ENCODE data around the gene ZFR.
"Not testable (repeated sequence)": the region's sequence is repeated elsewhere in the genome, so short reads cannot be mapped to it uniquely, and the experiment has no call there.

The ZFR gene

DNA sequence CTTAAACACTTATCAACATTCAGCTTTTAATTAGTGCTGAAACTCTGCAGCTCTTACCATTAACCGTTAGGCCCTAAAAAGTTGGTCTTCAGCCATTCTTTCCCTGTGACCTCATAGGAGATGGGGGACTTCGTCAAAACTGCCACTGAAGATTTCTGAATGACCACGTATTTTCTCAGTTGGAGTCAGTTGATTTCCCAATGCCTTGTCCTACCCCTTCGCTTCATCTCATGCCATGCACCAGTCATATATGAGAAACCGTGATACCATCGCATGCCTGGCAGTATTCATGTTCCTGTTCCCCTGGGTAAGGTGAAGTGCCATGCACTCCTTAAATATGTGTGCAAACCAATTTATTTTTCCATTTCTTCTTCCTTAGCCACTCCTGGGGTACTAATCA, 10.8 kb upstream of the ZFR start:
- DNase-seq: no peak
- intact Hi-C loops (cut with DNase I): no loop called here

DNA sequence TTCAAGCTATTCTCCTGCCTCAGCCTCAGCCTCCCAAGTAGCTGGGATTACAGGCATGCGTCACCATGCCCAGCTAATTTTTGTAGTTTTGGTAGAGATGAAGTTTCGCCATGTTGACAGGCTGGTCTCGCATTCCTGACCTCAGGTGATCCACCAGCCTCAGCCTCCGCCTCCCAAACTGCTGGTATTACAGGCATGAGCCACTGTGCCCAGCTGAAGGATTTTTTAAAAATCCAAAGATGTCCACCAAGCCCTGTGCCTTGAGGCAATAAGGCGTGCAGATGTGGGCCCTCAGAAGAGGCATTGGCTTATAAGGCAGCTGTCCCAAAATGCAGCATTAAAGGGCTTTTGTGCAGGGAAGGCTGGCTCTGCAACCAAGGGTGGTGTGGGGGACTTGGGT, 10.3 kb upstream of the ZFR start:
- no peak for DNase-seq
- intact Hi-C loops (cut with DNase I): no loop called here

DNA sequence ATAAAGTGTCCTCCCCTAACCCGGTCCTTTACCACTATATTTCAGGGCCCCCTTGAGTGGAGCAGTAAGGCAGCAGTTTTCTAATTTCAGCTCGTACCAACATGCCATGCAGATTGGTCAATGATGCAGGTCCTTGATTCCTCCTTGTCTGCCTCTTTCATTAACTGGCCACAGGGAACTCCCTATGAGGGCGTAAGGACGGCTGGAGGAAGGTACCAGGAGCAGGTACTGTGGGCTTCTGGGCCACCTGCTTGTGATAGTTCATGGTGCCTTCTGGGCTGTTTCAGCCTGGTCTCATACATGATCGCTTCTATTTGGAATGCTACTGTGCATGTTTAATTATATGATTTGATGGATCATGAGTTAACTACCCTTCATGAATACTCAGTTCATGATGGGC, 9.4 kb upstream of the ZFR start:
- no peak for DNase-seq
- intact Hi-C loops (cut with DNase I): no loop called here

DNA sequence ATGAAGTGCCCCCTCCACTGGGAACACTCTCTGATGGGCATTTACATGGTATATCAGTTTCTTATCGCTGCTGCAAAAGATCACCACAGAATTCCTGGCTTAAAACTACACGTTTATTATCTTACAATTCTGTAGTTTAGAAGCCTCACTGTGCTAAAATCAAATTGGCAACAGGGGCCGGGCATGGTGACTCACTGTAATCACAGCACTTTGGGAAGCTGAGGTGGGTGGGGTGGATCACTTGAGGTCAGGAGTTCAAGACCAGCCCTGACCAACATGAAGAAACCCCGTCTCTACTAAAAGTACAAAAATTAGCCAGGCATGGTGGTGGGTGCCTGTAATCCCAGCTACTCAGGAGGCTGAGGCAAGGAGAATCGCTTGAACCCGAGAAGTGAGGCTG, 7.8 kb upstream of the ZFR start:
- DNase-seq; intact Hi-C loops (cut with DNase I): not testable (repeated sequence)

DNA sequence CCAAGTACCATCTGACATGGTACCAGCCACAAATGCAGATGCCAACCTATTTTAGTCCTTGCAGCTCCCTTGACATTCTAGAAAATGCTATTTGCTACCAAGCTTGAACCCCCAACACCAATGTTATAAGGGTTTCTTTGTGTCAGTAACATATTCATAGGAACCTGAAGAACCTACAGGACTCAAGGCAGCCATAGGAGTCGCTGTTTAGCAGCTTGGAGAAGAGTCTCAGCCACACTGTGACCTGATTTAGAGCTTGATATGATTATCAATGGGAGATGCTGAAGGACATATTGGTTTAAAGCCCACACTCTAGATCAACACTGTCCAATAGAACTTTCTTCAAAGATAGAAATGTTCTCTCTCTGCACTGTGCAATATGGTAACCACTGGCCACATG, 6.4 kb upstream of the ZFR start:
- intact Hi-C loops (cut with DNase I): no loop called here
- no peak for DNase-seq

DNA sequence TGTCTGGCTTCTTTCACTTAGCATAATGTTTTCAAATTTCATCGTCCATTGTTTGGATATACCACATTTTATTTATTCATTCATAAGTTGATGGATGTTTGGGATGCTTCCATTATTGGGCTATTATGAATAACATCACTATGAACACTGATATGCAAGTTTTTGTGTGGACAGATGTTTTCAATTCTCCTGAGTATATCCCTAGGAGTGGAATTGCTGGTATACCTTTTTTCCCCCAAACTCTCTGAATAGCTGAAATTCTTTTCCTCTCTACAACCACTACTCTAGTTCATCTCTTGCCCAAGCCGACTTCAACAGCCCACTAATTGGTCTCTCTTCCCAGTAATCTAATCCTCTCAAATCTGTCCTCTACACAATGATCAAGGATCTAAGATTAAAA, 4.7 kb upstream of the ZFR start:
- DNase-seq: no peak
- intact Hi-C loops (cut with DNase I): loop anchor here (5.0 kb wide), 1 partner anchor 137 kb away; the partner anchor contains the start of gene MTMR12

DNA sequence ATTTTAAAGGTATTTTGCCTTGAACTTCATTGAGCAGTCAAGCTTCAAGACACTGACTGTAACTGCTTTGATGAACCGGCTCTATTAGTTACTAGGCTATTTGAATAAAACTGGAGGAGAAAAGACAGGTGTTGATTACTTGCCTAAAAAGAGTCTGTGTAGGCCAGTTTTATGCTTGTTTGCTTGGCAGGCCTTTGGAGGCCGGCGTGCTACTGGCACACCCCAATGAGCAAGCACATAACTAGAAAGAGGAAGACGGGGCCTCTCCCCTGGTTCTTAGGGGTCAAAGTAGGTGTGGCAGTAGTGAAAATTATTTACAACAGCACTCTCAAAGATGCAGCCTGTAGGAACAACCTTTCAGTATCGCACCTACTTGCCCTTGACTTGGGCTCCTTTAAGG, 2.1 kb upstream of the ZFR start:
- intact Hi-C loops (cut with DNase I): loop anchor here (5.0 kb wide), 1 partner anchor 134 kb away; the partner anchor contains the start of gene MTMR12
- DNase-seq: no peak

DNA sequence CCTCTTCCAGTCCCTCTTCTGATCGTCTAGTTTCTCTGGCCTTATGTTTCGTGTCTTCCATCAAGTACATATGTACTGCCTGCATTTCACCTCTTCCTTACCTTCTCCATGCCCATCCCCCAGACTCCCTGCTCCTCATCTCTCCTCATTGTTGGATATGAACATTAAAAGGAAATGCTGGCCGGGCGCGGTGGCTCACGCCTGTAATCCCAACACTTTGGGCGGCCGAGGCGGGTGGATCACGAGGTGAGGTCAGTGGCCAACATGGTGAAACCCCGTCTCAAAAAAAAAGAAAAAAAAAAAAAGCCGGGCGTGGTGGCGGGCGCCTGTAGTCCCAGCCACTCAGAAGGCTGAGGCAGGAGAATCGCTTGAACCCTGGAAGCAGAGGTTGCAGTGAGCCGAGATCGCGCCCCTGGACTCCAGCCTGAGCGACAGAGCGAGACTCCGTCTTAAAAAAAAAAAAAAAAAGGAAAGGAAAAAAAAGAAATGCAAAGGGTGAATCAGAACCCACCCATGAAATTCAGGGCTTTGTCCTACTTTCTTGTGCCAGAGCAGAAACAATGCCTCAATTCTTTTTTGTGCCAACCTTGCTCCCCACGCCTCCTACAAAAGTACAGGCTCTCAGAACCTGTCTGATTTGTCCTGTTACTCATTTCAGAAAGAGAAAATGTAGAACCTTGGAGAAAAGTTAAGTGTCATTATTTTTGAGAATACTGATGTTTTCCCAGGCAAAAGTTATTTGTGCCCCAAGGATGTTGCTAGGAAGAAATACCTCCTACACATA, 1.5 kb upstream of the ZFR start:
- intact Hi-C loops (cut with DNase I): loop anchor here (5.0 kb wide), 1 partner anchor 134 kb away; the partner anchor contains the start of gene MTMR12

DNA sequence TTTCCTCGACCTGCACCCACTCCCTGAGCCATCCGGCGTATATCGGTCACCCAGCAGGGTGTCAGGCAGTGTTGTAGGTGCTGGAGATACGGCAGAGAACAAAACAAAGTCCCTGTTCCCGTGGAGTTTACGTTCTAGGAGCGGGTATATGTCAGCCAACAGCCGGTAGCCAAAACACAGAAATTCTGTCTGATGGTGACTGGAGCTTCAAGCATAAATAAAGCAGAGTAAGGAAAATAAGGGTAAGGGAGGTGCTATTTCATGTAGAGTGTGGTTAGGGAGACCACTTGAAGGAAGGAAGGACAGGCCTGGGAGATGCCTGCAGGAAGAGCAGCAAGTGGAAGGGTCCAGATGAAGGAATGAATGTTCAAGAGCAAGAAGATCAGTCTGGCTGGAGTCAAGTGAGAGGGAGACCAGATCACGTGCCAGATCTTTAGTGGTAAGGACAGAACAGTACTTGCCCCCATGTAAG, 783 bp upstream of the ZFR start:
- no peak for DNase-seq
- intact Hi-C loops (cut with DNase I): loop anchor here (5.0 kb wide), 1 partner anchor 133 kb away; the partner anchor contains the start of gene MTMR12

More for the DNA sequence above, 1.5 kb upstream of the ZFR start:
- DNase-seq: peak in 4 of 42 donors; percentile 33 to 53 (median 42)

DNA sequence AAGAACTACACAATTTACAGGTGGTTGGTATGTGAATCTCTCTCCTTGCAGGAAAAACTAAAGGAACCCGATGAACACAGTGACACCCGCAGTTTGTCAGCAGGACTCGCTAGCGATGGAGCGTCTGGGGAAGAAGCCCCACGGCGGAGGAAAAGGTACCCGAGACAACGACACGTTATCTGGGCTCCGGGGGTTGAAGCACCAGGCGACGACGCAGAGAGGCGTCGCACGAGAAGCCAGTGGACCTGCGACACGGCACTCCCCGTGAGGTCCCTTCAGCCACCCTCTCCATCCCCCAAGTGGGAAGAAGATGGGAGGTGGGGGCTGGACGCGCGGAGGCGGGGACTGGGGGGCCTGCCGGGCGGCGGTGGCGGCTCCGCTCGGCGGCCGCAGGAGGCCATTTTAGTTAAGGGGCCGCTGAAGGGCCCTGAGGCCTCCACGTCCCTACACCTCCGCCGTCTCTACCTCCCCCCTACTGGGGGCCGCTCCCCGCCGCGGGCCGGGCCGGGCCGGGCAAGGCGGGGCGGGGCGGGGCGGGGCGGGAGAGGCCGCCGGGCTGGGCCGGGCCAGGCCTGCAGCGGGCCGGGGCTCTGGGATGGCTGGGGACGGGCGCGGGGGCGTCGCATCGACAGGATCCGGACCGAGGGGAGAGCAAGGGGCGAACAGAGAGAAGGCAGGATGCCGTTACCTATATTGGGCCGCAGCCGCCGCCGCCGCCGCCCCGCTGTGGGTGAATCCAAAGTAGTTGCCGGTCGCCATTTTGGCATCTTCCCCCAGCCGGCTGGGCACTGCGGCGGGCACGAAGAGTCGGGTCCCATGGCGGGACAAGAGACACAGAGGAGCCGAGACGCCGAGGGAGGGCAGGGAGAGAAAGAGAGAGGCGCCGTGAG, 754 bp downstream of the ZFR start:
- intact Hi-C loops (cut with DNase I): no loop called here
- peak in 40 of 42 donors; percentile 12 to 71 (median 48) for DNase-seq

DNA sequence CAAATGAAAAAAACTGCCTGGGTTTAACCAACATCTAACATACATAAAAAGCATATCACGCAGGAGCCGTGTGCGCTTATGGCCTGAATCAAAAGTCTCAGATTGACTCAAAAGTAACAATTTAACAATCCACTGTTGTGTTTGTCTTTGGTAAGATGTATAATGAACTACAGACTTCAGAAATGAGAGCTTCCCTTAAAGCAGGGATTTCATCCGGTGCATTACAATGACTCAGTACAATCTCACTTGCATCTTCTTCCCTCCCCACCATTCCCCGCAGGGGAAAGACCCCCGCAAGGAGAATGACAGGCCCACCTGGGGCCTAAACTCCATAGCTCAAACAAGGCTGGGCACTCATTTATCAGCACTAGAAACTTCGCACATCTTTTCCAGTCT, 1.4 kb downstream of the ZFR start:
- intact Hi-C loops (cut with DNase I): no loop called here
- peak in 3 of 42 donors; percentile 8 to 21 (median 10) for DNase-seq

DNA sequence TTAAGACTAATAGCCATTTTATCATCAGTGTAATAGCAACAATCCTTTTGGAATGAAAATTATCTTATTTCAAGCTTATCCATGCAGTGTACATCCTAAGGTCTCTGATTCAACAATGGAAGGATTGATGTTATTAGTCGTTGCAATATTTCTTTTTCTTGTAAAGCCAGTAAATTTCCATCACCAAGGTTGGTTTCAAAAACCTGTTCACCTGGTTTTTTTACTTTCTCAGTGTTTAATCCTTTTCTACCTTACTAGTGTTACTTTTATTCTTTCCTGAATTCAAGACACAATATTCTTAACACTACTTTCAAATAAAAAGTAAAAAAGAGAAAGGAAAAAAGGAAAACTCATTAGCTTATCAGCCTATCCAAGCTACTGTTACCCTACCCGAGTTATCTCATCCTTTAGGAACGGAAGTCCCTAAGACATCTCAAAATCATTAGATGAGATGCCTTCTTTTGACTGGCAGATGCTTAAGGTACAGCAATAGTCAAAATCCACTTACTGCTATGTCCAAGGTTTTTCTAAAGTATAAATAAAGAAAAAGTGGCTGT, 5.4 kb downstream of the ZFR start:
- no peak for DNase-seq
- intact Hi-C loops (cut with DNase I): no loop called here

DNA sequence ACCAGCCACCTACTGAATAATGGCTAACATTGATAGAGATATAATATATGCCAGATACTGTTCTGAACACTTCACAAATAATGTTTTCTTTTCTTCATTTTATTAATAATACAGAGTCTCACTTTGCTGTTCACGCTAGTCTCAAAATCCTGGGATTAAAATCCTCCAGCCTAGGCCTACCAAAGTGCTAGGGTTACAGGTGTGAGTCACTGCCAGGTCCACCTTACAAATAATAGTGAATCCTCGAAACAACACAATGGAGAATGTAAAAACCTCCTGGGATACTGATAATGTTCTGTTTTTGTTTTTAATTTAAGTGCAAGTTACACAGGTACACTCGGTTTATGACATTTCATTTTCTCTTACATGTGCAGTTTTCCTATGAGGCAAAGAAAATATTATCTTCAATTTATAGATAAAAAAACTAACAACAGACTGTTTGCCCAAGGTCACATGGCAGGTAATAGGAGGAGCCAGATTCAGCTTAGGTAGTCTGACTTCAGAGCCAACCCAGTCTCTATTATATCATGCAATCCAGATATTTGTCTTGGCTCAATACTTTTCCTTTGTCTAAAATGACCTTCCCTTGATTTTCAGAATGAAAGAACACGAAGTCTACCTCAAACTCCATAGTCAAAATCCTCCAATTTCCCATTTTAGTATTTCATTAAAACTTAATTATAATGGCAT, 7.8 kb downstream of the ZFR start:
- DNase-seq: no peak
- intact Hi-C loops (cut with DNase I): no loop called here

DNA sequence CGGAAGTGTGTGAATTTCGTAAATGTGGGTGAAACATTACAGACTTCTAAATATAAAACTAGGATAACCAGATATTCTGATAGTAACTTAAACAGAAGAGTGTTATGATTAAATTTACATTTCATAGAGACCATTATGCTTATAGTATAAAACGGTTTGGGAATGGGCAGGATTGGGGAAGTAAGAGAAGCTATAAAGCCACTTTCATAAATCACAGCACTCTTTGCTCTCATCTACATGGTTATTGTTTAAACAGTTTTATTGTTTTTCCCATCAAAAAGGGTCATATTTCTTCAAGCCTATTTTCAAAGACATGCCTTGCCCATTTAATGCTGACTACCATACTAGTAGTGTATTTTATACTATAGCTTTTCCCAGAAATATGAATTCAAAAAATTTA, 9.2 kb downstream of the ZFR start:
- DNase-seq: no peak
- intact Hi-C loops (cut with DNase I): no loop called here

DNA sequence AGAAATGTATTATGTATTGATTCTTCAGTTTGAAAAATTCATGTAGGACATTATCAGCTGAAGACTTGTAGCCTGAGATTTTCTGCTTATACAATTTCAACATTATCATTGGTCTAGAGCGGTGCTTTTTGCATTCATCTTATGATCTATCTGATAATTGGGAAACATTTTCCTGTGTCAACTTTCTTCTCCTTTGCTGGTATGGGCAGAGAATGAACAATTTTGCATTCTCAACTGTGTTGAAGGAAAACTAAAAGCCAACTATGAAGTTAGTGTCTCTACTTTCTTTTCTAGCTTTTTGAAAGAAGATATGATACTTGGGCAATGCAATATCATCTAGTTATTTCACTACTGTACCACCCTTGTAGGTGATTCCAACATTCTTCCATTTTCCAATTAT, 10.3 kb downstream of the ZFR start:
- no peak for DNase-seq
- intact Hi-C loops (cut with DNase I): no loop called here

DNA sequence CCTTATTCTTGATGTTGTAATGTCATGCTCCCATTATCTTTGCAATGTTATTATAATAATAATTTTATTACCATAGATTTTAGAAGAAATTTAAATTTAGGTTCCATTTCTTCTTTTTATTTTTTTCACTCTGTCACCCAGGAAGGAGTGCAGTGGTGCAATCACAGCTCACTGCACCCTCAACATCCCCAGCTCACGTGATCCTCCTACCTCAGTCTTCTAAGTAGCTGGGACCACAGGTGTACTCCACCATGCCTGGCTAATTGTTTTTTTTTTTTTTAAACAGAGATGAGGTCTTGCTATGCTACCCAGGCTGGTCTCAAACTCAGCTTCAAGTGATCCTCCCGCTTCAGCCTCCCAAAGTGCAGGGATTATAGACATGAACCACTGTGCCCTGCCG, 11.9 kb downstream of the ZFR start:
- no peak for DNase-seq
- intact Hi-C loops (cut with DNase I): no loop called here

DNA sequence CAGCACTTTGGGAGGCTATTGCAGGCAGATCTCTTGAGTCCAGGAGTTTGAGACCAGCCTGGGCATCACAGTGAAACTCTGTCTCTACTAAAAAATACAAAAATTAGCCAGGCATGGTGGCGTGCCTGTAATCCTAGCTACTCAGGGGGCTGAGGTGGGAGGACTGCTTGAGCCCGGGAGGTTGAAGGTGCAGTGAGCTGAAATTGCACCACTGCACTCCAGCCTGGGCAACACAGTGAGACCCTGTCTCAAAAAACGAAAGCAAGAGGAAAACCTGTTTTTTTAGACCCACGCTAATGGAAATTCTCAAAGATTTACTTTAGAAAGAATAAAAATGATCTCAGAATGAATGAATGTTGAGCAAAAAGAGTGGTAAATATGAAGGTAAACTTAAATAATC, 13.7 kb downstream of the ZFR start:
- DNase-seq; intact Hi-C loops (cut with DNase I): not testable (repeated sequence)

DNA sequence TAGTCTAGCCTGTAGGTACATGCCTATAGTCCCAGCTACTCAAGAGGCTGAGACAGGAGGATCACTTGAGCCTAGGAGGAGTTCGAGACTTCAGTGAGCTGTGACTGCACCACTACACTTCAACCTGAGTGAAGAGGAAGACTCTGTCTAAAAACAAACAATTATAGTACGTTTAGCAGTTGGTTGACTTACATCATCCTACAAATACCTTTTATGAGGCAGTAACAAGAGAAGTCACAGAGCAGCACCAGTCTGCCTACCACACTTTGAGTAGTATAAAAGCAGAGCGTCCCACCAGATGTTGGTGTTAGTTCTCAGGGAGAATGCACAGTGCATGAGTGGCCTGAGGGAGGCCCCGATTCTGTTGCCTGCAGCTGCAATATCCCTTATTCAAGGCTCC, 16.1 kb downstream of the ZFR start:
- intact Hi-C loops (cut with DNase I): no loop called here

More for the DNA sequence above, 16.1 kb downstream of the ZFR start:
- no peak for DNase-seq
